Progenitor cell of endocrine pancreas (in vitro differentiated cells): ENCODE measurements around the gene CTAGE1. TPM values are rescaled to one million over a fixed set of nuclear protein-coding genes. Genes with fewer than 3 reads are reported as not detected.
"Not testable (repeated sequence)": the region's sequence is repeated elsewhere in the genome, so short reads cannot be mapped to it uniquely, and the experiment has no call there.

Experiments
- DNase-seq: peaks from one replicate; pipeline ENCODE4 v3.0.0; 2021; ENCODE audit warnings: low spot score; ENCODE audit not compliant: unreplicated experiment
- H3K27ac Mint-ChIP-seq: 2 replicates; pipeline ENCODE4 v1.8.0; 2021; ENCODE audit warnings: mild to moderate bottlenecking, moderate library complexity, mixed read lengths
- H3K27me3 Mint-ChIP-seq: 2 replicates; pipeline ENCODE4 v1.8.0; 2021; ENCODE audit warnings: mixed read lengths
- H3K36me3 Mint-ChIP-seq: 2 replicates; pipeline ENCODE4 v1.8.0; 2022; ENCODE audit warnings: mixed read lengths; ENCODE audit not compliant: insufficient read depth
- H3K4me1 Mint-ChIP-seq: 2 replicates; pipeline ENCODE4 v1.8.0; 2021; ENCODE audit warnings: low read depth, mixed read lengths
- H3K4me3 Mint-ChIP-seq: 2 replicates; pipeline ENCODE4 v1.8.0; 2021; ENCODE audit warnings: low read depth, mild to moderate bottlenecking, moderate library complexity, mixed read lengths
- H3K9me3 Mint-ChIP-seq: 2 replicates; pipeline ENCODE4 v1.8.0; 2021; ENCODE audit warnings: low read depth, mixed read lengths
- total RNA-seq: library from RNA; stranded (reverse); gene quantifications from 2 replicates; pipeline ENCODE4 v1.2.1, GENCODE V29; 2021
- TF ChIP-seq, protein P1 (sequence below): fragments of 200-600 bp; sonication (generic); IDR thresholded peaks from one replicate; pipeline ENCODE4 v1.5.0; 2021; ENCODE audit warnings: antibody characterized with exemption, mild to moderate bottlenecking; ENCODE audit not compliant: unreplicated experiment

The CTAGE1 gene
- total RNA-seq, 1 donor from 2014 or later: not detected

GRCh38 chr18:22394428-22394827, 23.3 kb downstream of the CTAGE1 start:
- no peaks in the 10 kb centered on the region for H3K9me3 Mint-ChIP-seq
- H3K36me3 Mint-ChIP-seq: no peaks in the 10 kb centered on the region
- no peak overlapping the region for H3K27ac Mint-ChIP-seq
- H3K27me3 Mint-ChIP-seq: peaks cover 2% of the 10 kb centered on the region
- TF ChIP-seq, protein P1, sequence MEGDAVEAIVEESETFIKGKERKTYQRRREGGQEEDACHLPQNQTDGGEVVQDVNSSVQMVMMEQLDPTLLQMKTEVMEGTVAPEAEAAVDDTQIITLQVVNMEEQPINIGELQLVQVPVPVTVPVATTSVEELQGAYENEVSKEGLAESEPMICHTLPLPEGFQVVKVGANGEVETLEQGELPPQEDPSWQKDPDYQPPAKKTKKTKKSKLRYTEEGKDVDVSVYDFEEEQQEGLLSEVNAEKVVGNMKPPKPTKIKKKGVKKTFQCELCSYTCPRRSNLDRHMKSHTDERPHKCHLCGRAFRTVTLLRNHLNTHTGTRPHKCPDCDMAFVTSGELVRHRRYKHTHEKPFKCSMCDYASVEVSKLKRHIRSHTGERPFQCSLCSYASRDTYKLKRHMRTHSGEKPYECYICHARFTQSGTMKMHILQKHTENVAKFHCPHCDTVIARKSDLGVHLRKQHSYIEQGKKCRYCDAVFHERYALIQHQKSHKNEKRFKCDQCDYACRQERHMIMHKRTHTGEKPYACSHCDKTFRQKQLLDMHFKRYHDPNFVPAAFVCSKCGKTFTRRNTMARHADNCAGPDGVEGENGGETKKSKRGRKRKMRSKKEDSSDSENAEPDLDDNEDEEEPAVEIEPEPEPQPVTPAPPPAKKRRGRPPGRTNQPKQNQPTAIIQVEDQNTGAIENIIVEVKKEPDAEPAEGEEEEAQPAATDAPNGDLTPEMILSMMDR: no peak
- H3K4me1 Mint-ChIP-seq: peaks cover 4% of the 10 kb centered on the region
- no peak overlapping the region for H3K4me3 Mint-ChIP-seq
- DNase-seq: no peak

DNA sequence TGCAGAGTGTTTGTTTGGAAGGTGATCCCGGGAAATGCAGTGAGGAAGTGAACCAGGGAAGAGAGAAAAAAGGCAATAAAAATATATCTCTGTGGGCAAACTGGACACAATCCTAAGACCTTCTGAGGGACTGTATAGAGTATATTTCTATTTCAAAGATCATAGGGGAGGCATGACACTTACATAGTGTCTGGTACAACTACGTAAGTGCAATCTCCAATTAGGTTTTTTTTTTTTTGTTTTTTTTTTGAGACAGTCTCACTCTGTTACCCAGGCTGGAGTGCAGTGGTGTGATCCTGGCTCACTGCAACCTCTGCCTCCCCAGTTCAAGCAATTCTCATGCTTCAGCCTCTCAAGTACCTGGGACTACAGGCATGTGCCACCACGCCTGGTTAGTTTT, 24.6 kb downstream of the CTAGE1 start:
- not testable (repeated sequence) for H3K36me3 Mint-ChIP-seq, H3K4me3 Mint-ChIP-seq, H3K27ac Mint-ChIP-seq

DNA sequence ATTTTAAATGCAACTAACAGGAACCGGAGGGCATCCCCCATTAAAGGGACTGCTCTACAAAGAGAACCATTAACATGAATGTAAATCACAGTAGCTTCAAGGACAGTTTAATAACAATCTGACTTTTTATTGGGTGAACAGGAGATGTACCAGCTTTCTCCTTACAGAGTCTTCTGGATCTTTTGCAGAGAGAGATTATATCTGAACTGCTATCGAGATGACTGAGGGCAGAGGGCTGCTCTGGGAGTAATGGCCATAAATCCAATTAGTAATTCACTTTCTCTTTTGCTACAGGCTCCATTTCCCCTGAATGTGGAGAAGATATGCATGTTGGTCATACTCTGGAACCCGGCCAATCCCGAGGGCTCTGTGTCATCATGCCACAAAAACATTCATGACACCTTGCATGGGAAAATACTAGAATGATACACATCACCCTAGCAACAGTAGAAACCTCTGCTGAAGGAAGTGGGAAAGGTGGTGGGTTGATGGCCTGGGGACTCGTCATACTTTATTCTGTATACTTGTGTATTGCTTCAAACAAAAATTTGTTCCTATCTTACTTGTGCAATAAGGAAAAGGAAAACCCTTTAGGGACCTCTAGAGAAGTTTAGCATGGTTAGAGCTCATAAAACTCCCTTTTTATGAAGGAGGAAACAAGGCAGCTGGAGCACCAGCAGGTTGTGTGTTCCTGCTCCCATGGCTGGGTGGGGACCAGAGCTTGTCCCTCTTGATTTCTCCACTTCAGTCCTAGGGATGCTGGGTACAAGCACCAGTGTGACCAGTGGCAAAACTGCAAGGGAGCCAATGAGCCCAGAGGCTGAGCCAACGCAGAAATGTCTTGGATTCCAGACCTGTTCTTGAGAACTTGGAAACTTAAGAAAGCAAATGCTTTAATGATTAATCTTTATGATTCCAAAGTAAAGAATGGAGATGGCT, 26.0 kb downstream of the CTAGE1 start:
- no peaks in the 10 kb centered on the region for H3K9me3 Mint-ChIP-seq
- no peak overlapping the region for H3K27ac Mint-ChIP-seq
- DNase-seq: no peak
- H3K4me1 Mint-ChIP-seq: peaks cover 4% of the 10 kb centered on the region
- TF ChIP-seq, protein P1: no peak
- no peaks in the 10 kb centered on the region for H3K27me3 Mint-ChIP-seq
- H3K36me3 Mint-ChIP-seq: no peaks in the 10 kb centered on the region
- no peak overlapping the region for H3K4me3 Mint-ChIP-seq

More for the DNA sequence above, 24.6 kb downstream of the CTAGE1 start:
- H3K27me3 Mint-ChIP-seq, DNase-seq, H3K9me3 Mint-ChIP-seq, H3K4me1 Mint-ChIP-seq: not testable (repeated sequence)

GRCh38 chr18:22387787-22388186, 29.9 kb downstream of the CTAGE1 start:
- Mint-ChIP-seq H3K9me3 (no peaks in the 10 kb centered on the region), H3K36me3 (no peaks in the 10 kb centered on the region), H3K4me3 (no peak overlapping the region), H3K27me3 (no peaks in the 10 kb centered on the region), H3K4me1 (peaks cover 4% of the 10 kb centered on the region), H3K27ac (no peak overlapping the region)
- DNase-seq: no peak
- TF ChIP-seq, protein P1: no peak

DNA sequence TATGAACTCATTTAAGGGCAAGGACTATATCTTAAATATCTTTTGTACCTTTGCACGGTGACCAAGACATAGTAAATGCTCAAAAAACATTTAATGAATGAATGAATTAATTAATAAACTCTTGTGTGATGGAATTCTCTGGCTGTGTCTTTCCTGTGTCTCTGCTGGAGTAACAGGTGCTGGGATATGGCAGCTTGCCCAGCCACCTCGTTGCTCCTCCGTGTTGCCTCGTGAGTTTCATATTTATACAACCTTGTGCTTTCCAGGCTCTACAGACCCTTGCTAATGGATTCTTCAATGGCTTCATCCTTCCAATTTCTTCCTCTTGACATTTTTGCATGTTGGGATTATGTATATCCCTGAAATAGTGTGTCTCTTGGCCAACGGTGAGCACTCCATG, 30.4 kb downstream of the CTAGE1 start:
- TF ChIP-seq, protein P1: no peak
- Mint-ChIP-seq H3K27me3 (no peaks in the 10 kb centered on the region), H3K27ac (no peak overlapping the region), H3K9me3 (no peaks in the 10 kb centered on the region), H3K36me3 (no peaks in the 10 kb centered on the region), H3K4me1 (peaks cover 4% of the 10 kb centered on the region), H3K4me3 (no peak overlapping the region)
- no peak for DNase-seq

- H3K27me3 Mint-ChIP-seq: peaks cover 3% of the 10 kb centered on the region
- H3K9me3 Mint-ChIP-seq: no peaks in the 10 kb centered on the region
- H3K27ac Mint-ChIP-seq: no peak overlapping the region
- no peak for DNase-seq
- H3K4me3 Mint-ChIP-seq: no peak overlapping the region
- TF ChIP-seq, protein P1: no peak
- H3K4me1 Mint-ChIP-seq: peaks cover 4% of the 10 kb centered on the region
- no peaks in the 10 kb centered on the region for H3K36me3 Mint-ChIP-seq
Measured at GRCh38 chr18:22385718-22386117, 32.0 kb downstream of the CTAGE1 start.
